Hepatocyte (in vitro differentiated cells): ENCODE measurements around the gene PTPRK.

Experiments used
- EZH2 ChIP-seq: fragments of 200-600 bp; sonication (generic); IDR thresholded peaks from 2 replicates; pipeline ENCODE4 v1.6.1; 2016; ENCODE audit warnings: antibody characterized with exemption, mild to moderate bottlenecking, borderline replicate concordance
- TF ChIP-seq, protein P1 (sequence below): fragments of 200-600 bp; sonication (generic); IDR thresholded peaks from 2 replicates; pipeline ENCODE4 v1.5.1; 2016; ENCODE audit warnings: antibody characterized with exemption, mild to moderate bottlenecking; ENCODE audit not compliant: poor library complexity

DNA sequence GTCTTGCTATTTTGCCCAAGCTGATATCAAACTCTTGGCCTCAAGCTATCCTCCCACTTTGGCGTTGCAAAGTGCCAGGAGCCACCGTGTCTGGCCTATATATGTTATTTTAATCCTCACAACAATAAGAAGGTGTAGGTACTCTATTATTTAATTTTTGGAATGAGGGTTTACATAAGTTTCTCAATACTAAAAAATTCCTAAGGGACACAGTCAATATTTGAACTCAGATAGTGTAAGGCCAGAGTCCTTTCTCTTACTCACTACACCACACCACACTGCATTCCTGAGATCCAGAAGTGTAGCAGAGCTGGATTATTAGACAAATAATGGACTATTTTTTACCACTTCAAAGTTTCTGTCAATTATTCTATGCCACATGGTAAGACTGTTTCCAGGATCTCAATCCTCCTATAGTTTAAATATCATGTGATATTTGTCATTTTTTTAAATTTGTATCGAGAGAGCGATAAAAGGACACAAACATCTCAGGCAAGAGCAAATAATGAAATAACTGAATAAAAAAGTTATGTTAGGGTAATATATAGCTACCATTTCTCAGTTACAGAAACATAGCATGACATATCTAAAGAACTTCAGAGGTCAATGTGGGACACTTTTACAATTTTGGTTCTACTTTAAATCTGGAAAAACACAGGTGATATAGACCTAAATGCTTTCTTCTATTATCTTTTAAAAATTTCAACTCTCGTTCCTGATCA lies 457.4 kb downstream of the PTPRK start:
- no peak for TF ChIP-seq EZH2
- TF ChIP-seq, protein P1, sequence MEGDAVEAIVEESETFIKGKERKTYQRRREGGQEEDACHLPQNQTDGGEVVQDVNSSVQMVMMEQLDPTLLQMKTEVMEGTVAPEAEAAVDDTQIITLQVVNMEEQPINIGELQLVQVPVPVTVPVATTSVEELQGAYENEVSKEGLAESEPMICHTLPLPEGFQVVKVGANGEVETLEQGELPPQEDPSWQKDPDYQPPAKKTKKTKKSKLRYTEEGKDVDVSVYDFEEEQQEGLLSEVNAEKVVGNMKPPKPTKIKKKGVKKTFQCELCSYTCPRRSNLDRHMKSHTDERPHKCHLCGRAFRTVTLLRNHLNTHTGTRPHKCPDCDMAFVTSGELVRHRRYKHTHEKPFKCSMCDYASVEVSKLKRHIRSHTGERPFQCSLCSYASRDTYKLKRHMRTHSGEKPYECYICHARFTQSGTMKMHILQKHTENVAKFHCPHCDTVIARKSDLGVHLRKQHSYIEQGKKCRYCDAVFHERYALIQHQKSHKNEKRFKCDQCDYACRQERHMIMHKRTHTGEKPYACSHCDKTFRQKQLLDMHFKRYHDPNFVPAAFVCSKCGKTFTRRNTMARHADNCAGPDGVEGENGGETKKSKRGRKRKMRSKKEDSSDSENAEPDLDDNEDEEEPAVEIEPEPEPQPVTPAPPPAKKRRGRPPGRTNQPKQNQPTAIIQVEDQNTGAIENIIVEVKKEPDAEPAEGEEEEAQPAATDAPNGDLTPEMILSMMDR, result no peak
